ENCODE data around the gene ZNF19. TPM values are rescaled to one million over a fixed set of nuclear protein-coding genes. Genes with fewer than 3 reads are reported as not detected.

The ZNF19 gene
- polyA plus RNA-seq, 12 donors: 2.4 to 3.9 (median 2.6) TPM; not detected in 2

- DNase-seq: no peak
Observed at GRCh38 chr16:71491054-71491453, 1.9 kb upstream of the ZNF19 start.

GRCh38 chr16:71490361-71490760 lies 1.2 kb upstream of the ZNF19 start:
- DNase-seq: no peak

- DNase-seq: peak; percentile 95
Observed at GRCh38 chr16:71484006-71484893, 4.9 kb downstream of the ZNF19 start.

- no peak for DNase-seq
Observed at GRCh38 chr16:71482569-71482968, 6.6 kb downstream of the ZNF19 start.

GRCh38 chr16:71480956-71481355 lies 8.2 kb downstream of the ZNF19 start:
- no peak for DNase-seq

GRCh38 chr16:71479420-71479819 lies 9.7 kb downstream of the ZNF19 start:
- DNase-seq: no peak

- DNase-seq: no peak
Observed at GRCh38 chr16:71476457-71477124, 12.5 kb downstream of the ZNF19 start.

GRCh38 chr16:71474864-71475263 lies 14.3 kb downstream of the ZNF19 start:
- DNase-seq: no peak

GRCh38 chr16:71473891-71474290 lies 15.2 kb downstream of the ZNF19 start:
- DNase-seq: no peak

GRCh38 chr16:71472931-71473330 lies 16.2 kb downstream of the ZNF19 start:
- DNase-seq: no peak

- no peak for DNase-seq
Observed at GRCh38 chr16:71472051-71472450, 17.1 kb downstream of the ZNF19 start.

- DNase-seq: peak; percentile 43
Observed at GRCh38 chr16:71467810-71468209, 21.3 kb downstream of the ZNF19 start.

- DNase-seq: no peak
Observed at GRCh38 chr16:71464231-71464630, 24.9 kb downstream of the ZNF19 start.

- DNase-seq: peak; percentile 86
Observed at GRCh38 chr16:71461686-71462648, 27.2 kb downstream of the ZNF19 start, which contains the start of gene ZNF23. Gene ZNF23 (minus strand): TSS chr16:71462247. CDS start chr16:71456796, 5,451 bp downstream.

- no peak for DNase-seq
Observed at GRCh38 chr16:71460941-71461340, 28.2 kb downstream of the ZNF19 start.

- DNase-seq: no peak
Observed at GRCh38 chr16:71460236-71460635, 28.9 kb downstream of the ZNF19 start.

GRCh38 chr16:71459510-71459909 lies 29.6 kb downstream of the ZNF19 start:
- no peak for DNase-seq

GRCh38 chr16:71456801-71457200 lies 32.3 kb downstream of the ZNF19 start:
- DNase-seq: no peak

- DNase-seq: no peak
Observed at GRCh38 chr16:71453036-71453435, 36.1 kb downstream of the ZNF19 start.

GRCh38 chr16:71449020-71449419 lies 40.1 kb downstream of the ZNF19 start:
- DNase-seq: no peak

GRCh38 chr16:71448274-71448866 lies 40.8 kb downstream of the ZNF19 start:
- DNase-seq: no peak
